MM.1S (cell line): Measurements from ENCODE around the gene EAF2.

Source experiments
- DNase-seq: peaks from one replicate; pipeline ENCODE4 v3.0.0-alpha.2; 2015
- H2AFZ ChIP-seq: fragments of 300-600 bp; sonication (generic); 2 replicates; pipeline ENCODE4 v1.6.0; 2016; ENCODE audit warnings: antibody characterized with exemption, low read length
- H3F3A ChIP-seq: fragments of 300-600 bp; sonication (generic); 2 replicates; pipeline ENCODE4 v1.6.1; 2016; ENCODE audit warnings: mild to moderate bottlenecking, antibody characterized with exemption, low read length, moderate library complexity, mixed read lengths; ENCODE audit not compliant: insufficient read depth
- H3K27ac ChIP-seq: fragments of 300-600 bp; sonication (generic); 2 replicates; pipeline ENCODE4 v1.5.1; 2016; ENCODE audit warnings: mild to moderate bottlenecking, low read length
- H3K27me3 ChIP-seq: fragments of 300-600 bp; sonication (generic); replicated peaks from 2 replicates; pipeline ENCODE4 v1.6.0; 2016; ENCODE audit warnings: low read length; ENCODE audit not compliant: insufficient read depth
- H3K36me3 ChIP-seq: fragments of 300-600 bp; sonication (generic); replicated peaks from 2 replicates; pipeline ENCODE4 v1.6.1; 2016; ENCODE audit warnings: mild to moderate bottlenecking, low read length, mixed read lengths; ENCODE audit not compliant: insufficient read depth
- H3K4me1 ChIP-seq: fragments of 300-600 bp; sonication (generic); 2 replicates; pipeline ENCODE4 v1.6.1; 2016; ENCODE audit warnings: low read length, mixed read lengths
- H3K4me2 ChIP-seq: fragments of 300-600 bp; sonication (generic); 2 replicates; pipeline ENCODE4 v1.6.0; 2016; ENCODE audit warnings: low read depth, low read length
- H3K4me3 ChIP-seq: fragments of 300-600 bp; sonication (generic); 2 replicates; pipeline ENCODE4 v1.5.1; 2016; ENCODE audit warnings: low read length, mixed read lengths
- H3K79me2 ChIP-seq: fragments of 300-600 bp; sonication (generic); 2 replicates; pipeline ENCODE4 v1.6.1; 2016; ENCODE audit warnings: mixed run types, low read length, mixed read lengths
- H3K9ac ChIP-seq: fragments of 300-600 bp; sonication (generic); 2 replicates; pipeline ENCODE4 v1.6.1; 2016; ENCODE audit warnings: low read length, mixed read lengths
- H3K9me2 ChIP-seq: fragments of 300-600 bp; sonication (generic); replicated peaks from 2 replicates; pipeline ENCODE4 v1.6.1; 2016; ENCODE audit warnings: mild to moderate bottlenecking, low read length, mixed read lengths; ENCODE audit not compliant: insufficient read depth
- H3K9me3 ChIP-seq: fragments of 300-600 bp; sonication (generic); replicated peaks from 2 replicates; pipeline ENCODE4 v1.6.1; 2016; ENCODE audit warnings: mild to moderate bottlenecking, low read length, mixed read lengths; ENCODE audit not compliant: insufficient read depth
- H4K20me1 ChIP-seq: fragments of 300-600 bp; sonication (generic); 2 replicates; pipeline ENCODE4 v1.6.1; 2016; ENCODE audit warnings: mild to moderate bottlenecking, low read length, moderate library complexity, mixed read lengths; ENCODE audit not compliant: insufficient read depth
- CTCF ChIP-seq: fragments of 300-600 bp; sonication (generic); IDR thresholded peaks from 2 replicates; pipeline ENCODE4 v1.5.1; 2016; ENCODE audit warnings: antibody characterized with exemption, low read length, mixed read lengths
- EZH2 ChIP-seq: fragments of 300-600 bp; sonication (generic); optimal IDR thresholded peaks from 2 replicates; pipeline ENCODE3; 2017; ENCODE audit warnings: low read depth, mild to moderate bottlenecking, antibody characterized with exemption, low read length, mixed read lengths
- EZH2phosphoT487 ChIP-seq: fragments of 300-600 bp; sonication (generic); IDR thresholded peaks from 2 replicates; pipeline ENCODE4 v1.6.1; 2018; ENCODE audit warnings: antibody characterized with exemption, low read length

The EAF2 gene

DNA sequence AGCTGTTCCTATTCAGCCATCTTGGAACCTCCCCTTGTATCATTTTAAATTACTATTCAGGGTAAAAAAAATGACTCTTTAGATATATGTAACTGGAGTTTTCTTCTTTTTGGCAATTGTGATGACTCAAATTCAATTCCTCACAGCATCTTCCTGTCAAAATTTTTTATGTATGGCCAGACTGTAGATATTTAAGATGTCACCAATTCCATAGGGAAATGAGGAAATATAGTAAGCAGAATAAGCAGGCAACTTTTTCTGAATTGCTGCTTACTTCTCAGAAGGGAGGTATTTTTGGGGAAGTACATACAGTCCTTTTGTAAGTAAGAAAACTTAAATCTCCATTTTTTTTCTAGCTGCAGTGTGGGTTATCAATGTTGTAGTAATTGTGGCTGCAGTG is 28.8 kb downstream of the EAF2 start:
- Histone ChIP-seq H4K20me1 (no peaks in the 10 kb centered on the region), H3K27me3 (no peaks in the 10 kb centered on the region), H3K4me2 (no peak overlapping the region), H3K79me2 (peaks cover 45% of the 10 kb centered on the region), H2AFZ (no peak overlapping the region), H3K9me3 (no peaks in the 10 kb centered on the region), H3F3A (no peaks in the 10 kb centered on the region), H3K27ac (no peak overlapping the region), H3K9me2 (no peaks in the 10 kb centered on the region), H3K4me3 (no peak overlapping the region), H3K9ac (no peak overlapping the region), H3K36me3 (peaks cover 5% of the 10 kb centered on the region; the same call in 1 of the 2 replicates), H3K4me1 (no peaks in the 10 kb centered on the region)
- DNase-seq = no peak
- TF ChIP-seq CTCF = no peak
- no peak for TF ChIP-seq EZH2phosphoT487
- TF ChIP-seq EZH2 = no peak

GRCh38 chr3:121869736-121870135 is 34.7 kb downstream of the EAF2 start:
- H2AFZ ChIP-seq = no peak overlapping the region
- H4K20me1 ChIP-seq = no peaks in the 10 kb centered on the region
- H3K4me2 ChIP-seq = no peak overlapping the region
- peaks cover 21% of the 10 kb centered on the region; the same call in 1 of the 2 replicates for H3K36me3 ChIP-seq
- no peaks in the 10 kb centered on the region for H3K9me2 ChIP-seq
- no peaks in the 10 kb centered on the region for H3K9me3 ChIP-seq
- peaks cover 10% of the 10 kb centered on the region for H3K79me2 ChIP-seq
- H3K4me3 ChIP-seq = no peak overlapping the region
- H3K9ac ChIP-seq = no peak overlapping the region
- TF ChIP-seq EZH2 = no peak
- no peak for TF ChIP-seq EZH2phosphoT487
- TF ChIP-seq CTCF = no peak
- H3K4me1 ChIP-seq = no peaks in the 10 kb centered on the region
- no peaks in the 10 kb centered on the region for H3K27me3 ChIP-seq
- no peaks in the 10 kb centered on the region for H3F3A ChIP-seq
- no peak for DNase-seq
- H3K27ac ChIP-seq = no peak overlapping the region

GRCh38 chr3:121870717-121871116 is 35.7 kb downstream of the EAF2 start:
- no peak overlapping the region for H3K27ac ChIP-seq
- peaks cover 21% of the 10 kb centered on the region; the same call in 1 of the 2 replicates for H3K36me3 ChIP-seq
- H3K4me1 ChIP-seq = no peaks in the 10 kb centered on the region
- no peak overlapping the region for H3K4me2 ChIP-seq
- no peaks in the 10 kb centered on the region for H3K9me2 ChIP-seq
- no peak overlapping the region for H3K9ac ChIP-seq
- H2AFZ ChIP-seq = no peak overlapping the region
- no peak for TF ChIP-seq EZH2
- TF ChIP-seq EZH2phosphoT487 = no peak
- TF ChIP-seq CTCF = no peak
- no peaks in the 10 kb centered on the region for H3F3A ChIP-seq
- no peaks in the 10 kb centered on the region for H3K27me3 ChIP-seq
- no peaks in the 10 kb centered on the region for H4K20me1 ChIP-seq
- DNase-seq = no peak
- H3K9me3 ChIP-seq = no peaks in the 10 kb centered on the region
- peaks cover 5% of the 10 kb centered on the region for H3K79me2 ChIP-seq
- H3K4me3 ChIP-seq = no peak overlapping the region
